Keratinocyte (primary cell): ENCODE results near the gene DNAJC13.

Experiments used
- EZH2 ChIP-seq: IDR thresholded peaks from one replicate; pipeline ENCODE4 v1.6.1; 2012; ENCODE audit warnings: inconsistent platforms, mild to moderate bottlenecking, low read length, moderate library complexity
- TF ChIP-seq, protein P1 (sequence below), 3 experiments: IDR thresholded peaks in 1 of 3; conservative IDR thresholded peaks in 1 of 3; optimal IDR thresholded peaks in 1 of 3; 2 replicates in 2 of 3; 3 replicates in 1 of 3; pipeline versions ENCODE3 to v1.5.1; 2011; ENCODE audit warnings: low read length in 3 of 3, mild to moderate bottlenecking in 3 of 3, moderate library complexity in 2 of 3, control low read depth in 1 of 3, inconsistent platforms in 1 of 3; ENCODE audit not compliant: insufficient read depth in 2 of 3; ENCODE audit errors: extremely low read depth in 1 of 3

DNA sequence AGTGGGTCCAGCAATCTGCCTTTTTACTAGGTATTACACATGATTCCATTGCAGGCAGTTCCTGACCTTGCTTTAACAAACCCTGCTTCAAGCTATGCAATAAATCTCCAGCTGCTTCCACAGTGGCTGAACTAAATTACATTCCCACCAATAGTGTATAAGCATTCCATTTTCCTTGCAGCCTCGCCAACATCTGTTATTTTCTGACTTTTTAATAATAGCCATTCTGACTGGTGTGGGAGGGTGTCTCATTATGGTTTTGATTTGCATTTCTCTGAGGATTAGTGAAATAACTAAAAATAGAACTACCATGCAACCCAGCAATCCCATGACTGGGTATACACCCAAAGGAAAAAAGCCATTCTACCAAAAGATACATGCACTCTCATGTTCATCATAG lies 36.4 kb upstream of the DNAJC13 start:
- TF ChIP-seq, protein P1, sequence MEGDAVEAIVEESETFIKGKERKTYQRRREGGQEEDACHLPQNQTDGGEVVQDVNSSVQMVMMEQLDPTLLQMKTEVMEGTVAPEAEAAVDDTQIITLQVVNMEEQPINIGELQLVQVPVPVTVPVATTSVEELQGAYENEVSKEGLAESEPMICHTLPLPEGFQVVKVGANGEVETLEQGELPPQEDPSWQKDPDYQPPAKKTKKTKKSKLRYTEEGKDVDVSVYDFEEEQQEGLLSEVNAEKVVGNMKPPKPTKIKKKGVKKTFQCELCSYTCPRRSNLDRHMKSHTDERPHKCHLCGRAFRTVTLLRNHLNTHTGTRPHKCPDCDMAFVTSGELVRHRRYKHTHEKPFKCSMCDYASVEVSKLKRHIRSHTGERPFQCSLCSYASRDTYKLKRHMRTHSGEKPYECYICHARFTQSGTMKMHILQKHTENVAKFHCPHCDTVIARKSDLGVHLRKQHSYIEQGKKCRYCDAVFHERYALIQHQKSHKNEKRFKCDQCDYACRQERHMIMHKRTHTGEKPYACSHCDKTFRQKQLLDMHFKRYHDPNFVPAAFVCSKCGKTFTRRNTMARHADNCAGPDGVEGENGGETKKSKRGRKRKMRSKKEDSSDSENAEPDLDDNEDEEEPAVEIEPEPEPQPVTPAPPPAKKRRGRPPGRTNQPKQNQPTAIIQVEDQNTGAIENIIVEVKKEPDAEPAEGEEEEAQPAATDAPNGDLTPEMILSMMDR (optimal IDR thresholded peaks at IDR 0.05 in 1 of 3, IDR thresholded peaks at IDR 0.05 in 1 of 3, conservative IDR thresholded peaks at IDR 0.05 in 1 of 3; ENCODE audit: extremely low read depth in 1 of 3, insufficient read depth in 2 of 3, low read length in 3 of 3): no peak
- TF ChIP-seq EZH2: no peak
